Neural cell (in vitro differentiated cells): Measurements from ENCODE around the gene OAT. TPM values are rescaled to one million over a fixed set of nuclear protein-coding genes. Genes with fewer than 3 reads are reported as not detected.

Experiments used
- H2AFZ ChIP-seq: fragments of 200-600, 300-800 bp; sonication (generic), shearing (Covaris generic); 2 replicates; pipeline ENCODE4 v1.6.0; 2014; ENCODE audit warnings: low read depth, mild to moderate bottlenecking, antibody characterized with exemption, low read length, moderate library complexity
- H3F3A ChIP-seq: fragments of 200-600 bp; shearing (Covaris generic); 2 replicates; pipeline ENCODE4 v1.6.1; 2016; ENCODE audit warnings: mild to moderate bottlenecking, moderate library complexity, mixed read lengths, antibody characterized with exemption, low read length; ENCODE audit not compliant: insufficient read depth, poor library complexity, severe bottlenecking
- H3K27ac ChIP-seq: fragments of 200-600, 300-800 bp; sonication (generic), shearing (Covaris generic); 2 replicates; pipeline ENCODE4 v1.5.1; 2014; ENCODE audit warnings: mild to moderate bottlenecking, low read length, moderate library complexity
- H3K27me3 ChIP-seq: fragments of 300-800, 200-600 bp; sonication (generic), shearing (Covaris generic); 2 replicates; pipeline ENCODE4 v1.6.0; 2014; ENCODE audit warnings: mild to moderate bottlenecking, low read depth, low read length, moderate library complexity; ENCODE audit not compliant: insufficient read depth
- H3K36me3 ChIP-seq: fragments of 300-800, 200-600 bp; sonication (generic), shearing (Covaris generic); 2 replicates; pipeline ENCODE4 v1.5.1; 2014; ENCODE audit warnings: mild to moderate bottlenecking, antibody characterized with exemption, low read length, moderate library complexity; ENCODE audit not compliant: insufficient read depth
- H3K4me2 ChIP-seq: fragments of 300-800, 200-600 bp; sonication (generic), shearing (Covaris generic); 2 replicates; pipeline ENCODE4 v1.6.0; 2014; ENCODE audit warnings: mild to moderate bottlenecking, low read length
- H3K4me3 ChIP-seq: fragments of 300-800, 200-600 bp; sonication (generic), shearing (Covaris generic); 2 replicates; pipeline ENCODE4 v1.5.1; 2014; ENCODE audit warnings: mild to moderate bottlenecking, low read length, moderate library complexity
- H3K79me2 ChIP-seq: fragments of 200-600 bp; shearing (Covaris generic); replicated peaks from 2 replicates; pipeline ENCODE4 v1.6.0; 2014; ENCODE audit warnings: mild to moderate bottlenecking, low read length, moderate library complexity; ENCODE audit not compliant: insufficient read depth
- H3K9ac ChIP-seq: fragments of 300-800, 200-600 bp; sonication (generic), shearing (Covaris generic); 2 replicates; pipeline ENCODE4 v1.6.1; 2016; ENCODE audit warnings: mild to moderate bottlenecking, low read length, mixed read lengths
- H3K9me2 ChIP-seq: fragments of 200-600 bp; shearing (Covaris generic); 2 replicates; pipeline ENCODE4 v1.6.1; 2016; ENCODE audit warnings: mild to moderate bottlenecking, low read length, mixed read lengths; ENCODE audit not compliant: insufficient read depth
- H3K9me3 ChIP-seq: fragments of 200-600, 300-800 bp; sonication (generic), shearing (Covaris generic); 2 replicates; pipeline ENCODE4 v1.6.1; 2016; ENCODE audit warnings: mild to moderate bottlenecking, mixed run types, low read length, moderate library complexity, mixed read lengths
- H4K20me1 ChIP-seq: fragments of 200-600 bp; shearing (Covaris generic); 2 replicates; pipeline ENCODE4 v1.6.1; 2016; ENCODE audit warnings: mild to moderate bottlenecking, mixed run types; ENCODE audit not compliant: insufficient read depth
- EP300 ChIP-seq: fragments of 450-650 bp; conservative IDR thresholded peaks from 2 replicates; pipeline ENCODE4 v1.6.1; 2014; ENCODE audit warnings: antibody characterized with exemption, mild to moderate bottlenecking, moderate library complexity; ENCODE audit not compliant: poor library complexity, severe bottlenecking
- EZH2 ChIP-seq: fragments of 200-600, 300-800 bp; shearing (Covaris generic), sonication (generic); IDR thresholded peaks from 2 replicates; pipeline ENCODE4 v1.6.1; 2014; ENCODE audit warnings: antibody characterized with exemption, low read length, borderline replicate concordance, mild to moderate bottlenecking; ENCODE audit not compliant: insufficient read depth, poor library complexity, severe bottlenecking
- MXI1 ChIP-seq: fragments of 450-650 bp; conservative IDR thresholded peaks from 2 replicates; pipeline ENCODE4 v1.6.1; 2014; ENCODE audit warnings: antibody characterized with exemption, mild to moderate bottlenecking; ENCODE audit not compliant: poor library complexity, severe bottlenecking
- POLR2AphosphoS5 ChIP-seq: IDR thresholded peaks from 2 replicates; pipeline ENCODE4 v1.6.1; 2012
- RAD21 ChIP-seq: fragments of 450-650 bp; conservative IDR thresholded peaks from 2 replicates; pipeline ENCODE4 v1.6.1; 2014; ENCODE audit warnings: antibody characterized with exemption, mild to moderate bottlenecking, moderate library complexity
- SMC3 ChIP-seq: fragments of 450-650 bp; conservative IDR thresholded peaks from 2 replicates; pipeline ENCODE4 v1.6.1; 2014; ENCODE audit warnings: antibody characterized with exemption, mild to moderate bottlenecking, moderate library complexity; ENCODE audit not compliant: poor library complexity
- TAF1 ChIP-seq: IDR thresholded peaks from 2 replicates; pipeline ENCODE4 v1.6.1; 2012; ENCODE audit warnings: low read depth
- polyA plus RNA-seq: library from polyadenylated mRNA; depleted of rRNA; stranded (reverse); fragments of >200 nt; gene quantifications from 2 replicates; pipeline ENCODE4 v1.2.3, GENCODE V29; 2014
- TF ChIP-seq, protein P1 (sequence below): fragments of 450-650 bp; IDR thresholded peaks from 2 replicates; pipeline ENCODE4 v1.5.1; 2014; ENCODE audit warnings: antibody characterized with exemption, mild to moderate bottlenecking, moderate library complexity; ENCODE audit not compliant: poor library complexity, severe bottlenecking
- TF ChIP-seq, protein P2 (sequence below): IDR thresholded peaks from 2 replicates; pipeline ENCODE4 v1.6.1; 2012; ENCODE audit warnings: borderline replicate concordance

OAT gene
- polyA plus RNA-seq, 1 donor from 2014 or later = 132 TPM

DNA sequence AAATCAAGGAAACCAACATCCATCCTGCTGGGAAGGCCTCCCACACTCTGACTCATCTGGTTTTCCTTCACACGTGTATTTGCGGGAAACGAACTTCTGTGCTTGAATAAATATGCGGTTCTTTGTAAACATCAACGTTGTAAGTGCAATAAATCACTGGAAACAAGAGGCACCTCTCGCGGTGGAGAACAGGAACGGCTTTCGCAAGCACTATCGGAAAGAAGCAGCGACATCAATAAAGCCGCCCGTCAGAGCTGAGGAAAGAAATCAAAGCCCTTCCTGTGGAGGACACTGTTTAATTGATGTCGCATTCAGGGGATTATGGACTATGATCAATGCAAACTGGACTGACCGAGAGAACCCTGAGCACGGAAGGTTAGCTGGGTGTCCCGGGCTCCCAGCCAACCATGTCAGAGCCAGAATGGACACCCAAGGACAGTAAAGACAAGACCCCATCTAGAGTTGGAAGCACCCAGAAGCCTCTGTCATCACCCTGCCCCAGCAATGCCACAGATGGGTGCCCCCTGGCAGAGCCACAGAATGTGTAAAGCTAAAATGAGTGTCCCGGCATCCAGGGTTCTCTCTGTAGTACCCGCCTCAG is 37.6 kb downstream of the OAT start:
- Histone ChIP-seq H3K9ac (no peak overlapping the region), H3K27ac (no peak overlapping the region), H3K36me3 (no peaks in the 10 kb centered on the region), H3K9me3 (no peaks in the 10 kb centered on the region), H2AFZ (no peak overlapping the region), H3K79me2 (no peaks in the 10 kb centered on the region), H3K4me2 (no peak overlapping the region), H3F3A (no peaks in the 10 kb centered on the region), H3K27me3 (no peaks in the 10 kb centered on the region), H4K20me1 (no peaks in the 10 kb centered on the region), H3K4me3 (no peak overlapping the region), H3K9me2 (no peaks in the 10 kb centered on the region)
- TF ChIP-seq, protein P1, sequence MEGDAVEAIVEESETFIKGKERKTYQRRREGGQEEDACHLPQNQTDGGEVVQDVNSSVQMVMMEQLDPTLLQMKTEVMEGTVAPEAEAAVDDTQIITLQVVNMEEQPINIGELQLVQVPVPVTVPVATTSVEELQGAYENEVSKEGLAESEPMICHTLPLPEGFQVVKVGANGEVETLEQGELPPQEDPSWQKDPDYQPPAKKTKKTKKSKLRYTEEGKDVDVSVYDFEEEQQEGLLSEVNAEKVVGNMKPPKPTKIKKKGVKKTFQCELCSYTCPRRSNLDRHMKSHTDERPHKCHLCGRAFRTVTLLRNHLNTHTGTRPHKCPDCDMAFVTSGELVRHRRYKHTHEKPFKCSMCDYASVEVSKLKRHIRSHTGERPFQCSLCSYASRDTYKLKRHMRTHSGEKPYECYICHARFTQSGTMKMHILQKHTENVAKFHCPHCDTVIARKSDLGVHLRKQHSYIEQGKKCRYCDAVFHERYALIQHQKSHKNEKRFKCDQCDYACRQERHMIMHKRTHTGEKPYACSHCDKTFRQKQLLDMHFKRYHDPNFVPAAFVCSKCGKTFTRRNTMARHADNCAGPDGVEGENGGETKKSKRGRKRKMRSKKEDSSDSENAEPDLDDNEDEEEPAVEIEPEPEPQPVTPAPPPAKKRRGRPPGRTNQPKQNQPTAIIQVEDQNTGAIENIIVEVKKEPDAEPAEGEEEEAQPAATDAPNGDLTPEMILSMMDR = no peak
- TF ChIP-seq MXI1 (no peak), EZH2 (no peak), TAF1 (no peak), SMC3 (no peak), EP300 (no peak), RAD21 (no peak), POLR2AphosphoS5 (no peak)
- TF ChIP-seq, protein P2, sequence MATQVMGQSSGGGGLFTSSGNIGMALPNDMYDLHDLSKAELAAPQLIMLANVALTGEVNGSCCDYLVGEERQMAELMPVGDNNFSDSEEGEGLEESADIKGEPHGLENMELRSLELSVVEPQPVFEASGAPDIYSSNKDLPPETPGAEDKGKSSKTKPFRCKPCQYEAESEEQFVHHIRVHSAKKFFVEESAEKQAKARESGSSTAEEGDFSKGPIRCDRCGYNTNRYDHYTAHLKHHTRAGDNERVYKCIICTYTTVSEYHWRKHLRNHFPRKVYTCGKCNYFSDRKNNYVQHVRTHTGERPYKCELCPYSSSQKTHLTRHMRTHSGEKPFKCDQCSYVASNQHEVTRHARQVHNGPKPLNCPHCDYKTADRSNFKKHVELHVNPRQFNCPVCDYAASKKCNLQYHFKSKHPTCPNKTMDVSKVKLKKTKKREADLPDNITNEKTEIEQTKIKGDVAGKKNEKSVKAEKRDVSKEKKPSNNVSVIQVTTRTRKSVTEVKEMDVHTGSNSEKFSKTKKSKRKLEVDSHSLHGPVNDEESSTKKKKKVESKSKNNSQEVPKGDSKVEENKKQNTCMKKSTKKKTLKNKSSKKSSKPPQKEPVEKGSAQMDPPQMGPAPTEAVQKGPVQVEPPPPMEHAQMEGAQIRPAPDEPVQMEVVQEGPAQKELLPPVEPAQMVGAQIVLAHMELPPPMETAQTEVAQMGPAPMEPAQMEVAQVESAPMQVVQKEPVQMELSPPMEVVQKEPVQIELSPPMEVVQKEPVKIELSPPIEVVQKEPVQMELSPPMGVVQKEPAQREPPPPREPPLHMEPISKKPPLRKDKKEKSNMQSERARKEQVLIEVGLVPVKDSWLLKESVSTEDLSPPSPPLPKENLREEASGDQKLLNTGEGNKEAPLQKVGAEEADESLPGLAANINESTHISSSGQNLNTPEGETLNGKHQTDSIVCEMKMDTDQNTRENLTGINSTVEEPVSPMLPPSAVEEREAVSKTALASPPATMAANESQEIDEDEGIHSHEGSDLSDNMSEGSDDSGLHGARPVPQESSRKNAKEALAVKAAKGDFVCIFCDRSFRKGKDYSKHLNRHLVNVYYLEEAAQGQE = no peak

DNA sequence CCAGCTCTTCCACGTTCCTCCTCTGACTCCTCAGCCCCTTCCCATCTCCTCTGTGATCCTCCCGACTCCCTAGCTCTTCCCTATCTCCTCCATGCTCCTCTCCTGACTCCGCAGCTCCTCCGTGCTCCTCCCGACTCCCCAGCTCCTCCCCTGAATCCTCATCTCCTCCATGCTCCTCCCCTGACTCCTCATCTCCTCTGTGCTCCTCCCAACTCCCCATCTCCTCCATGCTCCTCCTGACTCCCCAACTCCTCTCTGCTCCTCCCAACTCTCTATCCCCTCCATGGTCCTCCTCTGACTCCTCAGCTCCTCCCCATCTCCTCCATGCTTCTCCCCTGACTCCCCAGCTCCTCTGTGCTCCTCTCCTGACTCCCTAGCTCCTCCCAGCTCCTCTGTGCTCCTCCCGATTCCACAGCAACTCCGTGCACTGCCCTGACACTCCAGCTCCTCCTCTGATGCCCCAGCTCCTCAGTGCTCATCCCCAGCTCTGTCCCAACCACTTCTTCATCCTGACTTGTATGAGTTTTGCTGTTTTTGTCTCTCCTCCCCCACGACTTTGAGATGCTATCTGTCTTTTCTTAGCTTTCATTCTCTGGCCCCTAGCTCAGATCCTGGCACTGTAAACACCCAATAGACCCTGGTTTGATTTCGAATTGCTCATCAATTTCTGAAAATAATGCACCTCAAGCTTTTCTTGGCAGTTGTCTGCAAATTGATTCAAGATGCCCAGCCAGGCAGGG is 38.3 kb downstream of the OAT start:
- Histone ChIP-seq H3K9me2 (no peaks in the 10 kb centered on the region), H3K27me3 (no peaks in the 10 kb centered on the region), H3K79me2 (no peaks in the 10 kb centered on the region), H3K4me3 (no peak overlapping the region), H3K36me3 (no peaks in the 10 kb centered on the region), H3K27ac (no peak overlapping the region), H4K20me1 (no peaks in the 10 kb centered on the region), H2AFZ (no peak overlapping the region), H3K9me3 (no peaks in the 10 kb centered on the region), H3K4me2 (no peak overlapping the region), H3F3A (no peaks in the 10 kb centered on the region), H3K9ac (no peak overlapping the region)
- no peak for TF ChIP-seq TAF1
- TF ChIP-seq EP300 = no peak
- TF ChIP-seq SMC3 = no peak
- no peak for TF ChIP-seq MXI1
- TF ChIP-seq, protein P1 = no peak
- TF ChIP-seq RAD21 = no peak
- TF ChIP-seq, protein P2 = no peak
- TF ChIP-seq EZH2 = no peak
